GM12878 (cell line): ENCODE measurements around the gene PIRT. TPM values are rescaled to one million over a fixed set of nuclear protein-coding genes. Genes with fewer than 3 reads are reported as not detected.

ENCODE experiments used
- ATF3 ChIP-seq: IDR thresholded peaks from 2 replicates; pipeline ENCODE4 v1.6.1; 2011; ENCODE audit warnings: low read depth, mild to moderate bottlenecking, low read length, moderate library complexity, borderline replicate concordance; ENCODE audit errors: extremely low read depth
- BACH1 ChIP-seq: fragments of 450-650 bp; IDR thresholded peaks from 2 replicates; pipeline ENCODE4 v1.6.1; 2017; ENCODE audit warnings: mild to moderate bottlenecking, borderline replicate concordance
- BCL3 ChIP-seq: IDR thresholded peaks from 2 replicates; pipeline ENCODE4 v1.6.1; 2011; ENCODE audit warnings: borderline replicate concordance, low read depth, mild to moderate bottlenecking, moderate library complexity, low read length; ENCODE audit not compliant: insufficient read depth, poor library complexity, severe bottlenecking
- CREB1 ChIP-seq: IDR thresholded peaks from 2 replicates; pipeline ENCODE4 v1.6.1; 2012; ENCODE audit warnings: low read depth, mild to moderate bottlenecking, inconsistent platforms
- CTCF ChIP-seq, 3 experiments: IDR thresholded peaks in 2 of 3; conservative IDR thresholded peaks in 1 of 3; 2 replicates each; pipeline ENCODE4 v1.5.1; 2011; ENCODE audit warnings: low read depth in 3 of 3, low read length in 3 of 3, mild to moderate bottlenecking in 3 of 3, control low read depth in 2 of 3, moderate library complexity in 2 of 3, inconsistent platforms in 1 of 3, mixed read lengths in 1 of 3; ENCODE audit not compliant: control insufficient read depth in 2 of 3, insufficient read depth in 1 of 3; ENCODE audit errors: extremely low read depth in 1 of 3
- CUX1 ChIP-seq: IDR thresholded peaks from 2 replicates; pipeline ENCODE4 v1.6.1; 2012; ENCODE audit warnings: improper control_type of control experiment, low read depth, low read length; ENCODE audit not compliant: insufficient replicate concordance
- EED ChIP-seq: sonication (generic); IDR thresholded peaks from 2 replicates; pipeline ENCODE4 v1.6.1; 2016; ENCODE audit warnings: antibody characterized with exemption, low read depth
- EP300 ChIP-seq, 2 experiments: fragments of 150-350 bp in 1 of 2; IDR thresholded peaks; 2 replicates each; pipeline ENCODE4 v1.6.1; 2011 to 2012; ENCODE audit warnings: low read depth in 2 of 2, low read length in 2 of 2, borderline replicate concordance in 1 of 2, improper control_type of control experiment in 1 of 2, inconsistent platforms in 1 of 2; ENCODE audit not compliant: control insufficient read depth in 1 of 2
- HDAC6 ChIP-seq: fragments of 200-600 bp; sonication (generic); IDR thresholded peaks from one replicate; pipeline ENCODE4 v1.8.0; 2017; ENCODE audit warnings: antibody characterized with exemption; ENCODE audit not compliant: unreplicated experiment
- LARP7 ChIP-seq: fragments of 450-650 bp; IDR thresholded peaks from 2 replicates; pipeline ENCODE4 v1.6.1; 2017; ENCODE audit warnings: mild to moderate bottlenecking
- MXI1 ChIP-seq: fragments of 150-350 bp; IDR thresholded peaks from 2 replicates; pipeline ENCODE4 v1.6.1; 2011; ENCODE audit warnings: low read depth, mild to moderate bottlenecking, inconsistent platforms, low read length, improper control_type of control experiment
- MYB ChIP-seq: fragments of 150-350 bp; IDR thresholded peaks from 2 replicates; pipeline ENCODE4 v1.6.1; 2014; ENCODE audit warnings: mild to moderate bottlenecking, low read depth, low read length, borderline replicate concordance
- NFXL1 ChIP-seq: fragments of 450-650 bp; IDR thresholded peaks from 2 replicates; pipeline ENCODE4 v1.6.1; 2017; ENCODE audit warnings: antibody characterized with exemption, mild to moderate bottlenecking, borderline replicate concordance
- NFYB ChIP-seq: IDR thresholded peaks from 2 replicates; pipeline ENCODE4 v1.6.1; 2011; ENCODE audit warnings: low read depth, mild to moderate bottlenecking, low read length, improper control_type of control experiment, moderate library complexity; ENCODE audit not compliant: insufficient read depth
- NRF1 ChIP-seq: conservative IDR thresholded peaks from 2 replicates; pipeline ENCODE4 v1.6.1; 2011; ENCODE audit warnings: mild to moderate bottlenecking, low read depth, low read length, improper control_type of control experiment
- PAX5 ChIP-seq: IDR thresholded peaks from 2 replicates; pipeline ENCODE4 v1.6.1; 2011; ENCODE audit warnings: low read depth, low read length, borderline replicate concordance
- SMAD5 ChIP-seq: IDR thresholded peaks from 2 replicates; pipeline ENCODE4 v1.6.1; 2016; ENCODE audit warnings: antibody characterized with exemption, low read depth
- SREBF1 ChIP-seq: IDR thresholded peaks from 2 replicates; pipeline ENCODE4 v1.6.1; 2012; ENCODE audit warnings: mild to moderate bottlenecking, low read length
- YY1 ChIP-seq: IDR thresholded peaks from 2 replicates; pipeline ENCODE4 v1.6.1; 2011; ENCODE audit warnings: low read depth, mild to moderate bottlenecking, low read length
- ZNF217 ChIP-seq: fragments of 450-650 bp; IDR thresholded peaks from 2 replicates; pipeline ENCODE4 v1.6.1; 2017; ENCODE audit warnings: antibody characterized with exemption, mild to moderate bottlenecking
- ZNF24 ChIP-seq: fragments of 450-650 bp; IDR thresholded peaks from 2 replicates; pipeline ENCODE4 v1.6.1; 2017; ENCODE audit warnings: antibody characterized with exemption, mild to moderate bottlenecking
- polyA plus RNA-seq, 11 experiments: library from polyadenylated mRNA; depleted of rRNA in 4 of 11; unstranded in 6 of 11; stranded (reverse) in 5 of 11; fragments of >200 nt; fragmentation: Nextera tagmentation in 4 of 11; fragmentation: Illumina TruSeq in 1 of 11; extraction: Ambion mirVana in 4 of 11; extraction: Trizol in 1 of 11; gene quantifications; 1 replicate in 1 of 11; 2 replicates in 10 of 11; pipeline versions ENCODE4 v1.2.1 to v1.2.3, GENCODE V29; 2011 to 2016; ENCODE audit warnings: inconsistent platforms in 2 of 11, missing spikeins in 2 of 11, low read depth in 1 of 11
- total RNA-seq, 4 experiments: library from RNA; depleted of rRNA in 3 of 4; stranded (reverse); fragments of >200 nt in 3 of 4; fragmentation: Illumina TruSeq in 1 of 4; extraction: Trizol in 1 of 4; gene quantifications; 2 replicates each; pipeline versions ENCODE4 v1.2.1 to v1.2.3, GENCODE V29; 2013 to 2021

PIRT gene
- total and polyA plus RNA-seq, 10 of the 15 experiments (the other 5 are each of a cell fraction or from before 2014, with no cell fraction given): not detected

GRCh38 chr17:10844621-10845387, 6.9 kb upstream of the PIRT start (continued):
- no peak for TF ChIP-seq BCL3
- TF ChIP-seq NRF1: no peak
- TF ChIP-seq HDAC6: no peak
- no peak for TF ChIP-seq SREBF1
- TF ChIP-seq YY1: peak; percentile 65
- 0 out of 2 replicates have a peak, but pooled peaks have one; percentile 15 for TF ChIP-seq MXI1
- TF ChIP-seq EP300 (IDR thresholded peaks at IDR 0.05; ENCODE audit: borderline replicate concordance in 1 of 2, control insufficient read depth in 1 of 2, low read depth in 2 of 2, low read length in 2 of 2): no peak
- no peak for TF ChIP-seq SMAD5
- TF ChIP-seq ZNF24: no peak
- TF ChIP-seq CREB1: no peak
- no peak for TF ChIP-seq NFYB
- TF ChIP-seq NFXL1: no peak
- no peak for TF ChIP-seq MYB
- no peak for TF ChIP-seq ATF3
- no peak for TF ChIP-seq CUX1
- TF ChIP-seq PAX5: no peak
- TF ChIP-seq ZNF217: no peak
- TF ChIP-seq CTCF (IDR thresholded peaks at IDR 0.05 in 2 of 3, conservative IDR thresholded peaks at IDR 0.05 in 1 of 3; ENCODE audit: control insufficient read depth in 2 of 3, extremely low read depth in 1 of 3, insufficient read depth in 1 of 3, low read depth in 3 of 3, low read length in 3 of 3): peak; percentile 81 to 93 (median 84)
- TF ChIP-seq LARP7: no peak
- TF ChIP-seq EED: no peak
- TF ChIP-seq BACH1: no peak
